Esophagus squamous epithelium (tissue), 4 donors: ENCODE measurements around the gene B3GNT7.

Source experiments
- POLR2A ChIP-seq, 4 donors: fragments of 450-650 bp; IDR thresholded peaks; one replicate each; pipeline ENCODE4 v1.6.1; 2017; ENCODE audit warnings: antibody characterized with exemption in 4 of 4, mild to moderate bottlenecking in 4 of 4, moderate library complexity in 3 of 4
- TF ChIP-seq, protein P1 (sequence below), 6 experiments: fragments of 450-650 bp in 4 of 6; fragments of 200-600 bp in 2 of 6; sonication (generic) in 2 of 6; IDR thresholded peaks; one replicate each; pipeline ENCODE4 v1.5.1; 2016 to 2019; ENCODE audit warnings: antibody characterized with exemption in 6 of 6, mild to moderate bottlenecking in 4 of 6, moderate library complexity in 4 of 6

DNA sequence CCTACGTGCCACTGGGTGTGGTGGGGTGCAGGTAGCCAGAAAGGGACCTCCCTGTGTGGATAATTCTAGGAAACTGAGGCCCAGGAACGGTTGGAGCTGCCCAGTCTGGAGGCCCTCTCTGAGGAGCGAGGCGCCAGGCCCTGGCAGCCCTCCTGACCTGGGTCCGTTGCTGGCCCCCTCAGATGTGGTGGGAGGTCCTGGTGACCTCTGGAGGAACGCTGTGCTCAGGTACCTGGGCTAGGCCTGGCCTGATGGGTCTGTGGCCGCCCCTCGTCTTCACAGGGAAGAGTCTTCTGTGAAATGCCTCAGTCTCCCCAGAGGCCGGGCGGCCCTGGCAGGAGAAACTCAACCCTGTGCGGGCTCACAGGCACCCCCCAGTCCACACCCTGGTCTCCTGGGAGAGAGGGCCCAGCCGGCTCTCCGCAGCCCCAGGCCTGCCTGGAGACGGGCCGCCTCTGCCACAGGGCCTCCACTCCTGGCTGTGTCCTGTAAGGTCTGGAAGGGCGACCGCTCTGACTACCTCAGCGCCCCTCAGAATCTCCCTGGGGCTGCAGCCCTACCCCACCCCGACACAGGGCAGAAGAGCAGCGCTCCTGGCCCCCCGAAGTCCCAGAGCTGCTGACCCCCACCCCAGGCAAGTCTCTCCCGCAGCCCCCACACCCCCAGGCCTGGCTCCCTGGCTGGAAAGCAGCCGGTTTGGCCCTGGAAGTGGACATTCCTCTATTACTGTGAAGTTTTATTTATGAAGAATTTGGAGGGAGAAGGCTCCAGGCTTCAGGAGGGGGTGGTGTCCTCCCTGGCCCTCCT is 3.7 kb downstream of the B3GNT7 start:
- TF ChIP-seq, protein P1, sequence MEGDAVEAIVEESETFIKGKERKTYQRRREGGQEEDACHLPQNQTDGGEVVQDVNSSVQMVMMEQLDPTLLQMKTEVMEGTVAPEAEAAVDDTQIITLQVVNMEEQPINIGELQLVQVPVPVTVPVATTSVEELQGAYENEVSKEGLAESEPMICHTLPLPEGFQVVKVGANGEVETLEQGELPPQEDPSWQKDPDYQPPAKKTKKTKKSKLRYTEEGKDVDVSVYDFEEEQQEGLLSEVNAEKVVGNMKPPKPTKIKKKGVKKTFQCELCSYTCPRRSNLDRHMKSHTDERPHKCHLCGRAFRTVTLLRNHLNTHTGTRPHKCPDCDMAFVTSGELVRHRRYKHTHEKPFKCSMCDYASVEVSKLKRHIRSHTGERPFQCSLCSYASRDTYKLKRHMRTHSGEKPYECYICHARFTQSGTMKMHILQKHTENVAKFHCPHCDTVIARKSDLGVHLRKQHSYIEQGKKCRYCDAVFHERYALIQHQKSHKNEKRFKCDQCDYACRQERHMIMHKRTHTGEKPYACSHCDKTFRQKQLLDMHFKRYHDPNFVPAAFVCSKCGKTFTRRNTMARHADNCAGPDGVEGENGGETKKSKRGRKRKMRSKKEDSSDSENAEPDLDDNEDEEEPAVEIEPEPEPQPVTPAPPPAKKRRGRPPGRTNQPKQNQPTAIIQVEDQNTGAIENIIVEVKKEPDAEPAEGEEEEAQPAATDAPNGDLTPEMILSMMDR (IDR thresholded peaks at IDR 0.05): no peak
- TF ChIP-seq POLR2A (IDR thresholded peaks at IDR 0.05): no peak
